Stimulated activated CD8-positive, alpha-beta memory T cell treated with anti-CD3 and anti-CD28 coated beads, Interleukin-4, amount 100 ng/mL, for 24 hours (primary cell): ENCODE data around the gene TMEM121B.

ENCODE experiments used
- DNase-seq: peaks from one replicate; pipeline ENCODE4 v3.0.0-alpha.2; 2020; ENCODE audit warnings: low read depth

The TMEM121B gene

DNA sequence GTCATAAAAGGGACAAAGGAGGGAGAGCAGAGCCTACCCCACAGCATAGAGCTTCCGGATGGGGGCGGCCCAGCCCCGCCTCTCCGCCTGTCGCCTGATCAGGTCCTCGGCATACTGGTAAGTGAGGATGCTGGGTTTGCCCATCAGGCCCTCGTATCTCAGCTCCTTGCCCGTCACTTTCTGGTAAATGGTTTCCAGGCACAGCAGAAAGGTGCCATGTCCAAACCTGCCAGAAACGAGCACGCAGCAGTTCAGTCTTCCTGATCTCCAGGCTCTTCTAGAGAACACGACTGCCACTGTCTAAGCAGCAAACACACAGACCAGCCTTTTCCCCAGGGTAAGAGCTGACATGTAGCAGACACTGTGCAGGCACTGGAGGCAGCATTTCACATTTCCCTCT lies 17.4 kb upstream of the TMEM121B start:
- DNase-seq: no peak

DNA sequence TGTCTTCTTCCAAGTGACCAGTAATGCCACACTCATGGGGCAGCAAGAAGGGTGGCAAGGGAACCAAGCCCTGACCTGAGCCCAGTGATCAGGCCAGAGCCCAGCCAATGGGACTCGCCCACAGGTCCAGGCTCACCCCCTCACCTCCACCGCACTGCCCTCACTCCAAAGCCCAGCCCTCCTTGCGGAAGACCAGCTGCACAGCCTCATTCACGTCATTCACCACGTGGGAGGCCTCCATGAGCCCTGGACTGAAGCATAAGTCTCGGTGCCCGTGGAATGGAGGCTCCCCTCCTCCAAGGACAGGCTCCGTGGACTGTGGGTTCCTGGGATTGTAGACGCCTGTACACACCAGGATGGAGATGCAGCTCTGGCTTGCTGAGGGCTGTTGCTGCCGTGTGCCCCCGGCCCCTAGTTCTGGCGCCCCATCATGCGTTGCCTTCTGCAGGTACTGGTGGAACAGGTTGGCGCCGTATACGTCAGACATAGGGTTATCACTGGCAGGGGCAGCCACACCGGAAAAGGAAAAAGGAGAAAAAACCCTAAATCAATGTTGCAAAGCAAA lies 16.8 kb upstream of the TMEM121B start:
- DNase-seq: no peak

DNA sequence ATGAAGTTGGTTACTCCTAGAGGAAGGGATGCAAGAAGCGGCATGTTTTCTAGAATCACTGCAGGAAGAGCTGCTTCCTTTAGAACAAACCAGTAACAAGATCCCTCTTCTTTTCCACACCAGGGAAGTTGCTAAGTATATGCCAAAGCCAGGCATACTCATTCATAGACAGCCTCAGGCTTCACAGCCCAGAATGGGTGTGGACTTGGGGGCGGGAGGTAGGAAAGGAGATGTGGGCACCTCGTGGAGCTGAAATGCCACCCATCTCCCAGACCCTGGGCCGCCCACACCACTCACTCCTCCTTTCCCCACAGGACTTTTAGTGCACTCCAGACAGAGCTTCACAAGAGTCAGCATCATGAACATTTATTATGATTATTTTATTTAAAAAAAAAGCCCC lies 16.0 kb upstream of the TMEM121B start:
- DNase-seq: no peak

DNA sequence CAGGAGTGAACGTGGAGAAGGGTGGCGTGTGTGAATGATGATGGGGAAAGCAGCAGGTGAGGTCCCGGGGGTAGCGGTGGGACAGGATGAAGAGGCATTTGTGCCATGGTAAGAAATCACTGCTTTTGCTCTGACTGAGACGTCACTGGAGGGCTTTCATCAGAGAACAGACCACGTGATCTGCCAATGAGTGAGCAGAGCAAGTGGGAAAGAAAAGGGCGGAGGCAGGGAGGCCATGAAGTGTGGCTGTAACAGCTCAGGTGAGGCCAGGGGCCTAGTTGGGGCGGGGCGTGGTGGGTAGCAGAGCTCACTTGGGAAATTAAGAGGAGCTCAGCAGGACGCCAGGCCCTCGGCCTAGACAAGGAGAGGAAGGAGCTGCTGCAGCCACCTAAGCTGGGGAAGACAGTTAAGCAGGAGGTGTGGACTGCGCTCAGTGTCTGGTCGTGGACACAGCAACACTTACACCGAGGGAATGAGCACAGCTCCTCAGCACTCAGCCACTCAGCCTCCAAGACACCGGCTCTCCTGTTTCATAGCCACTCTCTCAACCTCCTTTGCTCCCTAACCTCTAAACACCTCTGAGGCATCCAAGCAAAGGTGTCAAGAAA lies 14.1 kb upstream of the TMEM121B start:
- no peak for DNase-seq

DNA sequence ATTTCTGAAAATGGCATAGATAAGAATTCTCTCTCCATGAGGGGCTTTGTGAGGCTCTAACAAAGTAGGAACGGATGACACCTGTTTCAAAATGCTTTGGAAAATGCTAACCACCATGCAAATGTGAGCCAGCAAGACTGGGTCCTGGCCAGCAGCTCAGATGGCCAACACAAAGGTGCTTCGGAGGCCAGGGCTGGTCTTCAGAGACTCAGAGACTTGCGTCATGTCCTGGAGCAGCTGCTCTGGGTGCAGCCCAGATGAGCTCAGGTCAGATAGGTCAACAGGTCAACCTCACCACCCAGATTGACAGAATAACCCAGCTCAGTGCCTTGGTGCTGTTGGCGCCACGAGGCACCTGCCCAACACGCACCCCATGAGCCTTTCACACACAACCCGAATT lies 12.0 kb upstream of the TMEM121B start:
- no peak for DNase-seq

DNA sequence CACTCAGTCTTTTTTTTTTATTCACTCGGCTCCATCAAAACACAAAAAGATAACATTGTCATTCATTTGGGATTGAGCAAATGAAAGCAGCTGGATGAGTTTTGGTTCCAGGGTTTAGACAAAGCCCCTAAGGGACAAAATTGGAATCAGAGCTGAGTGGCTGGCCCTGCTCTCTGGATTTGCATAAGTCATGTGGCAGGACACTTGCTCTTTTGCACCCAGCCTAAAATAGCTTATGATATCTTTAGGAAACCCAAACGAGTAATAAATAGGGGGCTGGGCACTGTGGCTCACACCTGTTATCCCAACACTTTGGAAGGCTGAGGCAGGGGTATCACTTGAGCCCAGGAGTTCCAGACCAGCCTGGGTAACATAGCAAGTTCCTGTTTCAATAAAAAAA lies 11.0 kb upstream of the TMEM121B start:
- DNase-seq: no peak

DNA sequence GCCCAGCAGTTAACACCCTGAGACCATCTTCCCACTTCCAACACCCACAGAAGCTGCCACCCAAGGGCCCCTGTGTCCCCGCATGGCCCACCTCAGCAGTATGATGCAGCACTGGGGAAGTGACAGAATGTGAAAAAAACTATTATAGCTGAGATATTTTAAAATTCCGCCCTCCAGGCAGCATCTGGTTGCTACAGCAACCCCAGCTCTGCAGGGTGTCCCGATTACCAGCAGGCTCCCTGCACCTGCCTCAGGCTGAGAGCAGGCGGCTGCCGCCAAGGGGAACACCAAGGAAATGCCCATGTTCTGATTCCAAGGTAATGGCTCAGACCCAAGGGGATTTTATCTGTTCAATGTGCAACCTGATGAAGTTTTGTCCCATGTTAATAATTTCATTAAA lies 10.5 kb upstream of the TMEM121B start:
- no peak for DNase-seq

DNA sequence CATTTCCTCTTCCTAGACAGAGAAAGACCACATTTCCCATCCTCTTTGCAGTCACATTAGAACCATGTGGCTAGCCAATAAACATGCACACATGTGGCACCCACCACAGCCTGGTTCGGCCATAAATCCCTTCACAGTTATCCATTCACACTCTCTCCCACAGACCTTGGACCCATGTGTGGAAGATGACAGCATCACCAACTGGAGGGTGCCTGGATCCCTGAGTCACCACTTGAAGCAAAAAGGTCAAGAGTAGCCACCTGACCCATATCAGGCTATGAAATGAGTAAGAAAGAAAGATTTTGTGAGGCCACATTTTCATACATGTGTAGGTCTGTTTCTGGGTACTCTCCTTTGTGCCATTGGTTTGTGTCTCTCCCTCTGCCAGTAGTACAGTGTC lies 9.0 kb upstream of the TMEM121B start:
- no peak for DNase-seq

DNA sequence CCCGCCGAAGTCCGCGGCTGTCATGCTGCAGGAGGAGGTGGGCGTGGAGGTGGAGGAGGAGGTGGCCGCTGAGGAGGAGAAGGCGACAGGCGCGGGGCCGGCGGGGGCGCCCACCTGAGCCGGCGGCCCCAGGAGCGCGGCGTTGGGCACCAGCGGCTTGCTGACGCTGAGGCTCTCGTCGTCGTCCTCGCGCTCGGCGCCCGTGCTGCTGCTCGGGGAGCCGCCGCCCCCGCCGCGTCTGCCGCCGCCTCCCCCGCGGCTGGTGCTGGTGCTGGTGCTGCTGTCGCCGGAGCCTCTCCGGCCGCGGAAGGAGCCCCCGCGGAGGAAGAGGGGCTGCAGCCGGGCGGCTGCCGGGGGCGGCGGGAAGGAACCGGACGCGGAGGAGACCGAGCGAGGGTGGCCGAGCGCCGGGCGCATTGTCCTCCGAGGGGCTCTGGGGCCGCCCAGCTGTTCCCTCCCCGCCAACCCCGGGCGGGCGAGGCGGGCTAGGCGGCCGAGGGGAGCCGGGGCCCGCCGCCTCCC lies 388 bp downstream of the TMEM121B start:
- no peak for DNase-seq

DNA sequence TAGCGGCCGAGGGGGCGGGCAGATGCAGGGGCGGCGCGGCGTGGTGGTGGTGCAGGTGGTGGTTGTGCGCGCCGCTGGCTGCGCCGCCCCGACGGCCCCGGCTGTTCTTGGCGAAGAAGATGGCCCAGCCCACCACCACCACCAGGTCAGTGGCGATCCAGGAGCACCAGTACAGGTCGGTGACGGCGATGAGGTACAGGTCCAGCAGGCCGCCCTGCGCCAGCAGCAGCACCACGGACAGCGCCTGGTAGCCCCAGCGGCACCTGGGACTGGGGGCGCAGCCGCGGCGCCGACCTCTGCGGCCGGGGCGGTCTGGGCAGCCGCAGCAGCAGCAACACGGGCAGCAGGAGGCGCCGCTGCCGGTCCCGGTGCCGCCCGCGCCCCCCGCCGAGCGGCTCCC lies 879 bp downstream of the TMEM121B start:
- DNase-seq: peak; percentile 40

DNA sequence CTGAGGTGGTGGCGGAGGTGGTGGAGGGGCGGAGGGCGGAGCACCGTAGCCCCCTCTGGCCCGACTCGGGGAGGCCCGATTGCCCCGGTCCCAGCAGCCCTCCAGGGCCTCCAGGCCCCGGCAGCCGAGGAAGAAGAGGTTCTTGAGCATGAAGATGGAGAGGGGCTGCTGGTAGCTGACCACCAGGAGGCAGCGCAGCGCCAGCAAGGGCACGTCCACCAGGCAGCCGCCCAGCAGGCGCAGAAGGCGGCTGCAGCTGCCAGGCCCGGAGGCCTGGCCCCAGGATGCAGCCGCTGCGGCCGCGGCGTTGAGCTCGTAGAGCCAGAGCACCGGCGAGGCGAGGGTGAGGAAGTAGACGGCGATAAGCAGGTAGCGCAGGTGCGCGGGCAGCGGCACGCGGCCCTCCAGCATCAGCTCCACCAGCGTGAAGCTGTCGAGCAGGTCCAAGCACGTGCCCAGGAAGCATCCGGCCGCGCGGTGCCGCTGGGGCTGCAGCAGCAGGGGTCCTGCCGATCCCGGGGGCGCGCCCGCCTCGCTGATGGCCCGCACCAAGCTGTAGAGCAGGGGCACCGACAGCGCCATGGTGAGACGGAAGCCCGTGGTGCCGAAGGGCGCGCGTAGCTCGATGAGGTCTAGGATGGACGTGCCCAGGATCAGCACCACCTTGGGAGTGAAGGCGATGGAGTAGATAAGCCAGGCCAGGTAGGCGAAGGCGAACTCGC lies 1.5 kb downstream of the TMEM121B start:
- DNase-seq: no peak

DNA sequence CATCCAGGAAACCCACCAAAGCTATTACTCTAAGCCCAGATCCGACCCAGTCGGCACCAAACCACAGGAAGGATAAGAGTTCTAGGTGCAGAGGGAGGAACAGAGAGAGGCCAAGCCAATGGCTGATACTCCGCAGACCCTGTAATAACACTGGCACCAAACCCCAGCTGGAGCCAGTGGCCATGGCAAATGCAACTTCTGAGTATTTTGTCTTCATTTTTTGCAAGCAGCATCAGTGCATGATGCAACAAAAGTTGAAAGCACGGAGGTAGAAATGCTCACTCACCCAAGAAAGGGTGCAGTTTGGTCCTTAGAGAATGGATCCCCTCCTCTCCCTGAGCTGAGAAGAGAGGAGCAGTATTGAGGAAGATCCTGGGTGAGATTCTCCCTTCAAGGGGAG lies 2.8 kb downstream of the TMEM121B start:
- no peak for DNase-seq

DNA sequence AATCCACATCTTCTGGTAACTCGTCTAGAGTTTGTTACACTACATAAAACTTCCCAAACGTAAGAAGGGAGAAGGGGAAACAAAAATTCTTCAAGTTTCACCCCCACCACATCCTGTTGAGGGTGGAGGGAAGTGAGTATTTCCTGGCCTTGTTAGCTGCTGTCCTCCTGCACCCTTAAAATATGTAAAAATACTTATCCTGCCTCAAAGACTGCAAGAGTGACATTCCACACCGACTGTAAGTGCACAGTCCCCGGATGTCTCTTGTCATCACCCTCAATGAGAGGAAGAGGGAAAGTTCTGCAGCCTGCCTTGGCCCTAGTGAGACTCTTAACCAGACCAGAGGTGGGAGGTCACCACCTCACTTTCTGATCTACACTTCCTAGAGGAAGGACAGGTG lies 3.3 kb downstream of the TMEM121B start:
- DNase-seq: no peak

DNA sequence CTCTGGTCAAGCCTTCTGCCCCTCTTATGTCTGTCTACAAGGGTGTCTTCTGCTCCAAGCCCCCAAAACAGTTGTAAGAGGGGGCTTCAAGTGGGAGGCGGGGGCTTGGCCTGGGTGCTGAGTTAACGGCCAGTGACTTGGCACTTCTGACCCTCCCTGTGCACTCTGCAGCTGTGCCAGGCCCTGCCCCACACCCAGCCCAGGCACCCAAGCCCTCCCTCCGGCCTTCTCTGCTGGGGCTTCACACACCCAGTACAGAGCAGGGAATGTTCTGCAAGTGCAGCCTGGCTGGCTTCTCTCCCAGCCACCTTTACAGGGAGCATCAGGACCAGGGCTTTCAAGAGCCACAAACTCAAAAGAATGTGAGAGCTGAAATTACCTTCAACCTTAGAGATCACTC lies 3.8 kb downstream of the TMEM121B start:
- DNase-seq: no peak

DNA sequence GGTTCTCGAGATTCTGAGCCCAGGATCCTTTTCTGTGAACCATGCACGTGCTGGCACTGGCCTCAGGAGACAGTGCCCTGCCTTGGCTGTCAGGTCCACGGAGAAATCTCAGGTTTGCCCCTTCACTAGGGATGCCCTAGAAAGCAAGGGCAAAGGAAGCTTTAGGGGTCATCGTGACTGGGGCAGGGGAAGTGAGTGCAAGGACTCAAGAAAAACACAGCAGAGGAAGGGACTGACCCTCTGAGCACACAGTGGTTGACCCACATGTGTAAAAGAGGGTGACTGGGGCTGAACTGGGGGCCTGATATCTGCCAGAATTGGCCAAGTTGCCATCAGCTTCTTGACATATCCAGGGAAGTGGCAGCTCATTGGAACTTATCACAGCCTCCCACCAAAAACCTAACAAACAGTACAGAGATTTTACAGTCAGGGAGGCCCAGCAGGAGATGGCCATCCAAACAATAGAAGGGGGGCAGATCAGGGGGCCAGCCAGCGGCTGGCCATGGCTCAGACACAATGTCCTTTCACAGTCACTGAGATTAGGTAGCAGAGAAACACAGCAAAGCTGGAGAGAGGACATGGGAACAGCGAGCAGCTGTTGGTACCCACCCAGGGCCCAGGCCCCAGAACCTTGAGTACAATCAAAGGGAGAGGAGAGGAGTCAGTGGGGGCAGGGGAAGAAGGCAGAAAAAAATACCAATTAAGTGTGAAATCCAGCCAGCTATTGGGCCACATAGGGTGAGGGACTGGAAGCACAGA lies 4.4 kb downstream of the TMEM121B start:
- no peak for DNase-seq

DNA sequence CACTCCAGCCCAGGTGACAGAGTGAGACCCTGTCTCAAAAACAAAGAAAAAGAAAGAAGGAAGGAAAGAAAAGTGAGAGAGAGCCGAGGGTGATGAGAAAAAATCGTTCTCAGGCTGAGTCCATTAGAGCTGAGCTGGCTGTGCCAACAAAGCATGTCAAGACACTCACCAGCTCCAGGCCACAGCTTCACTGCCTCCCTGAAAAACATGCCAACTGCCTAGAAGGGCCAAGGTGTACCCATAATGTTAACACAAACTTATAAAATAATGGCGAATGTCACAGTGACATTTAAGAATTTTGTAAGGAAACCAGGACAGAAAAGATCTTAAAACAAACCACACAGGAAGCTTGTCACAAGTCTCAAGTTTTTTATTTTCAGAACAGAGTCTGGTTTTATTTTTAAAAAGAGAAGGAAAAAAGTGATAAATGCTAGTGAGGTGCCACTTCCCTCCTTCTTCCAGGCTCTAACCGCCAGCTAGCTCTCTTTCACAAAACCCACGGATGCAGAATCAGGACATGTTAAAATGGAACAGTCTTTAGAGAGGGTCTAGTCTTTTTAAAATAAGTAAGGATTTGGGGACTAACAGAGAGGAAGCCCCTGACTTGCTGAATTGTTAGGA lies 5.1 kb downstream of the TMEM121B start:
- DNase-seq: no peak

DNA sequence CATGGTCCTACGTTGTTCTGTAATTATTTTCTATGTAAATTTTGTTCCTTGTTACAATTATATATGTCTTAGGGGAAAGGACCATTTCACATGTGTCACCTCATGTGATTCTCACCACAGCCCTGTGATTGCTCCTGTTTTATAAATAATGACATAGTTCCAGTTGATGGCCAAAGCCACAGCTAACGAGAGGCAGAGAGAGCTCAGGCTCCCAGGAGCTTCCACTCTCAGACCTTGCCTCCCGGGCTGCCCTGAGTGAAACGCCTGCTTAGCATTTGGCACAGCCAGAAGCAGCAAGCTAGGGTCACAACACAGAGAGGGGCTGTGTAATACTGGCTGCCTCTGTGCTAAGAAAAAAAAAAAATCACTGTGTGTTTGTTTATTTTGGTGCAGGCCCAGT lies 5.9 kb downstream of the TMEM121B start:
- DNase-seq: no peak

DNA sequence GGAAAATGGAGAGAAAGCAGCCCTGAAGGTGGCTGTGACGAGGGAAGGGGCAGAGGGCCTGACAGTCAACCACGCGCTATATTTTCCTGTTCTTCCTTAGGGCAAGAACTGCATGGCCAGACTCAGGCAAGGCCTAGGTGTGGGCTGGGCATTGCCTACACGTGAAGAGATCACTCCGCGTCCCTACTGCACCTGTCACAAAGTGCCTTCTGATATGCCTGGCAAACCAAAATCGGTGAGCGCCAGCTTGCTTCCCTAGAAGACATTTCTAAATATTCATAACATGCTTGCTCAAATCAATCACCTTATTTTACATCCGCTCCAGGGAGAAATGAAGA lies 6.3 kb downstream of the TMEM121B start:
- no peak for DNase-seq

DNA sequence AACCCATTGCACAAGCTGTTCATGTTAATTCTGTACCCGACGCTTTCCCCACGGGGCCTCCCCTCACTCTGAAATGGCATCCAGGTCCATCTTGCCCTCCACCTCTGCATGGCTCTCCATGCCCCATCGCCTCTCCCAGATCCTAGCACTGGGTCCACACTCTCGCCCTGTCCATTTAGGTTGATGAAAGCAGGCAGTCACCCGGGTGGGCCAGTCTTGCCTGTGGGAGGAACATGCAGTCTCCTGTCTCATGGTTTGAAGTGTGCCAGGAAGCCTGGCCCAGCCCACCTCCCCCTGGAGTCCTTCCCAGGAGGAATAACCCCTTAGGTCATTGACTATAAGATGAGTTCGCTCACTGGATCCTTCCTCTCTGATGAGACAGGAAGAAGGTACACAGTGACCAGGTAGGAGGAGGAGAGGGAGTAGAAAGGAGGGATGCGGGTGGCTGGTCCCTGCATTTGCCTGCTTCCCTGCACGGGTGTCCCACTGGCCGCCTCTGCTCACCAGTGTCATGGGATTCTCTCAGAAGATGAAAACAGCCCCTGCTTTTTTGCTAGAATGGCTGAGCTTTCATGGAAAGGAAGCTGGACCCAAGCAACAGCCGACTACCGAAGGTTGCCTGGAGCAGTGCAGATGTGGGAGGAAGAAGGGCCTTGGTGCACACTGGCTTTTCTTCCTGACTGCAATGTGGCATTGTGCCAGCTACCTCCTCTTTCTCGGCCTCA lies 6.8 kb downstream of the TMEM121B start:
- DNase-seq: no peak

DNA sequence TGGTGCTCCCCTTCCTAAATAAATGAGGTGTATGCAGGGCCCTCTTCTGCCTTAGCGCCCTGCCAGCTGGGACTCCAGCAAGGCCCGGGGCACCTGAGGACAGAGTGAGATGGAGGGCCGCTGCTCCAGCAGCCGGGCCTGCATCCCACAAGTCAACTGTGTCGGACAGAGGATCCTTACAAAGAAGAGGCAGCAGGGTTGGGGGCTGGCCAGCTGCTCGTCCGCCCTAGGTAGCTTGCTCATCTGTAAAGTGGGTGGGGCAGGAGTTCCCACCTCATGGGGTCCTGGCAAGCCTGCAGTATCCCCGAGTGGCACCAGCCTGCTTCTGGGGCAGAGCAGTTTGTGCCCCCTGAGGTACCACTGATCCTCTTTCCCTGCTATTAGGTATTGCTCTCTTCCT lies 7.6 kb downstream of the TMEM121B start:
- DNase-seq: no peak

DNA sequence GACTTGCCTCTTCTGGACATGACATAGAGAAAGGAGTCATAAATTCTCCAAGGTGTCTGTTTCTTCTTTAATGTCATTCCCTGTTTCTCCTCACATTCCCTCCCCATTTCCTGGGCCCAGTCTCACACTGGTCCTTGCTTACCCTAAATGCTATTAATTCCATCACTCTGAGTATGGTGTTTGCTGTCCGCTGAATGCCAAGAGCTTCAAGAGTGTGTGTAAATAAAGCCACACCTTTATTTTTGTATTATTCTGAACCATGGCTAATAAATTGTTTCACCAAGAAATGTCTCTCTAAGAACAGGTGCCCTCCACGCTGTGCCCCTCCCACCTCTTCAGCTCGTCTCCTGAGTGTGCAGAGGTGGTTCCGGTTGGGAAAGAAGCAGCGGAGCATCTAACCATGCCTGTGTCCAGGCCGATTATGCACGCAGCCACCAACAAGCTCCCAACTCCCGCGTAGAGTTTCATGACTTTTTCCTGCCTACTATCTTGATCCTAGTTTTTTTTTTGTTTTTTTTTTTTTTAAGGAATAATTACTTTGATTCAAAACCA lies 8.6 kb downstream of the TMEM121B start:
- no peak for DNase-seq
